Endothelial cell of umbilical vein (primary cell): ENCODE data around the gene PRRC2B. TPM values are rescaled to one million over a fixed set of nuclear protein-coding genes. Genes with fewer than 3 reads are reported as not detected.

Experiments
- BruUV-seq: library from RNA; stranded (reverse); fragments of 400-500 nt; replicated peaks from 2 replicates; lab custom pipeline; 2021; lab: Mats Ljungman, UMichigan
- CTCF ChIA-PET: fragments of 300-600, 350-600 bp; sonication (Branson Sonifier 250); formaldehyde crosslinking; loops from one replicate; lab custom pipeline; 2021; ENCODE audit warnings: antibody characterized with exemption, inconsistent platforms; lab: Charles Lee
- POLR2A ChIA-PET: fragments of 300-600, 350-600 bp; sonication (Branson Sonifier 250); formaldehyde crosslinking; loops from one replicate; lab custom pipeline; 2021; ENCODE audit warnings: antibody characterized with exemption, inconsistent platforms; lab: Charles Lee
- DNase-seq: peaks from one replicate; pipeline ENCODE4 v3.0.0-alpha.2; 2011; ENCODE audit warnings: low read depth, low spot score
- FAIRE-seq: peaks from 2 replicates; lab custom pipeline; 2011; peaks lifted over from hg19 to GRCh38; lab: Jason Lieb, UNC
- H2AFZ ChIP-seq: 2 replicates; pipeline ENCODE4 v1.6.0; 2012; ENCODE audit warnings: low read depth, low read length, control low read depth, inconsistent platforms
- H3K27ac ChIP-seq: 2 replicates; pipeline ENCODE4 v1.5.1; 2011; ENCODE audit warnings: low read depth, mild to moderate bottlenecking, control low read depth, low read length, moderate library complexity; ENCODE audit not compliant: insufficient read depth
- H3K27me3 ChIP-seq, 2 experiments: 2 replicates each; pipeline versions ENCODE4 v1.6.0 to v1.6.1; 2011; ENCODE audit warnings: low read length in 2 of 2, mixed read lengths in 1 of 2; ENCODE audit not compliant: control insufficient read depth in 2 of 2, insufficient read depth in 2 of 2
- H3K36me3 ChIP-seq, 2 experiments: 2 replicates in 1 of 2; 3 replicates in 1 of 2; pipeline ENCODE4 v1.5.1; 2011; ENCODE audit warnings: low read length in 2 of 2, mild to moderate bottlenecking in 1 of 2, moderate library complexity in 1 of 2; ENCODE audit not compliant: control insufficient read depth in 2 of 2, insufficient read depth in 2 of 2; ENCODE audit errors: extremely low read depth in 1 of 2
- H3K4me1 ChIP-seq: 3 replicates; pipeline ENCODE4 v1.5.1; 2011; ENCODE audit warnings: mild to moderate bottlenecking, low read length; ENCODE audit not compliant: control insufficient read depth, insufficient read depth; ENCODE audit errors: extremely low read depth
- H3K4me2 ChIP-seq: 2 replicates; pipeline ENCODE4 v1.6.1; 2011; ENCODE audit warnings: low read length, control low read depth, mixed read lengths; ENCODE audit not compliant: insufficient read depth
- H3K4me3 ChIP-seq, 3 experiments: fragments of 200-600 bp in 1 of 3; sonication (generic), shearing (Covaris generic) in 1 of 3; replicated peaks in 1 of 3; 2 replicates each; pipeline ENCODE4 v1.5.1; 2011 to 2016; ENCODE audit warnings: control low read depth in 3 of 3, low read length in 3 of 3, mild to moderate bottlenecking in 2 of 3, inconsistent platforms in 1 of 3, low read depth in 1 of 3, moderate library complexity in 1 of 3; ENCODE audit not compliant: insufficient read depth in 1 of 3
- H3K79me2 ChIP-seq: 2 replicates; pipeline ENCODE4 v1.6.0; 2012; ENCODE audit warnings: low read length, inconsistent platforms; ENCODE audit not compliant: control insufficient read depth, insufficient read depth
- H3K9ac ChIP-seq: replicated peaks from 2 replicates; pipeline ENCODE3; 2011; ENCODE audit warnings: low read length, control low read depth; ENCODE audit not compliant: insufficient read depth; ENCODE audit errors: extremely low read depth
- H3K9me1 ChIP-seq: replicated peaks from 3 replicates; pipeline ENCODE4 v1.6.0; 2011; ENCODE audit warnings: mild to moderate bottlenecking, low read length; ENCODE audit not compliant: control insufficient read depth, insufficient read depth; ENCODE audit errors: extremely low read depth
- H3K9me3 ChIP-seq: replicated peaks from 2 replicates; pipeline ENCODE4 v1.5.1; 2012; ENCODE audit warnings: low read length, inconsistent platforms; ENCODE audit not compliant: control insufficient read depth, insufficient read depth
- H4K20me1 ChIP-seq: replicated peaks from 2 replicates; pipeline ENCODE3; 2011; ENCODE audit warnings: mild to moderate bottlenecking, low read length; ENCODE audit not compliant: control insufficient read depth, insufficient read depth; ENCODE audit errors: extremely low read depth
- EZH2 ChIP-seq: IDR thresholded peaks from 2 replicates; pipeline ENCODE4 v1.6.1; 2012; ENCODE audit warnings: borderline replicate concordance, low read depth, mild to moderate bottlenecking, moderate library complexity, low read length, inconsistent platforms; ENCODE audit not compliant: severe bottlenecking
- FOS ChIP-seq: IDR thresholded peaks from 2 replicates; pipeline ENCODE4 v1.6.1; 2011; ENCODE audit warnings: mild to moderate bottlenecking, low read length, moderate library complexity, borderline replicate concordance; ENCODE audit not compliant: insufficient read depth
- GATA2 ChIP-seq: IDR thresholded peaks from 2 replicates; pipeline ENCODE4 v1.7.0; 2011; ENCODE audit warnings: low read depth, mild to moderate bottlenecking, moderate library complexity, mixed read lengths, low read length; ENCODE audit not compliant: insufficient read length, insufficient read depth
- JUN ChIP-seq: IDR thresholded peaks from 2 replicates; pipeline ENCODE4 v1.6.1; 2011; ENCODE audit warnings: borderline replicate concordance, low read depth; ENCODE audit not compliant: insufficient read length, insufficient read depth
- MYC ChIP-seq: IDR thresholded peaks from one replicate; pipeline ENCODE4 v1.6.1; 2011; ENCODE audit warnings: mild to moderate bottlenecking, low read depth, low read length
- POLR2A ChIP-seq: IDR thresholded peaks from 2 replicates; pipeline ENCODE4 v1.6.1; 2012; ENCODE audit warnings: low read depth, mild to moderate bottlenecking, control low read depth, low read length
- POLR2AphosphoS5 ChIP-seq: IDR thresholded peaks from 2 replicates; pipeline ENCODE4 v1.6.1; 2012; ENCODE audit warnings: low read depth, mild to moderate bottlenecking, control low read depth, low read length, moderate library complexity; ENCODE audit not compliant: insufficient read depth
- dilution Hi-C: fragments of 300-500 bp; cut with MboI; formaldehyde crosslinking; loops from one replicate; pipeline ENCODE4 v1.15.0; 2019; ENCODE audit warnings: low sequenced_read_pairs; ENCODE audit not compliant: extremely low pct_ligation_motif_present
- intact Hi-C: fragments of 100-400 bp; cut with micrococcal nuclease; formaldehyde crosslinking; loops from one replicate; pipeline ENCODE4 v1.10.0; 2022
- polyA plus RNA-seq, 4 experiments: library from polyadenylated mRNA; depleted of rRNA in 3 of 4; stranded (reverse) in 3 of 4; unstranded in 1 of 4; fragments of >200 nt; gene quantifications; 2 replicates each; pipeline versions ENCODE4 v1.2.1 to v1.2.3, GENCODE V29; 2011 to 2012; ENCODE audit warnings: missing spikeins in 1 of 4
- total RNA-seq: library from RNA; stranded (reverse); gene quantifications from 2 replicates; pipeline ENCODE4 v1.2.3, GENCODE V29; 2021
- TF ChIP-seq, protein P1 (sequence below): IDR thresholded peaks from 2 replicates; pipeline ENCODE4 v1.6.1; 2011; ENCODE audit not compliant: insufficient read depth, insufficient read length
- TF ChIP-seq, protein P2 (sequence below), 2 donors: IDR thresholded peaks; 1 replicate in 1 of 2; 2 replicates in 1 of 2; pipeline ENCODE4 v1.5.1; 2011; ENCODE audit warnings: low read length in 2 of 2, mild to moderate bottlenecking in 2 of 2, moderate library complexity in 2 of 2, control low read depth in 1 of 2, inconsistent platforms in 1 of 2, low read depth in 1 of 2; ENCODE audit not compliant: insufficient read depth in 1 of 2; ENCODE audit errors: extremely low read depth in 1 of 2

Gene PRRC2B
- total and polyA plus RNA-seq, 2 donors (not counting 3 experiments of a cell fraction or from before 2014, with no cell fraction given) = 35.6 to 256 TPM

DNA sequence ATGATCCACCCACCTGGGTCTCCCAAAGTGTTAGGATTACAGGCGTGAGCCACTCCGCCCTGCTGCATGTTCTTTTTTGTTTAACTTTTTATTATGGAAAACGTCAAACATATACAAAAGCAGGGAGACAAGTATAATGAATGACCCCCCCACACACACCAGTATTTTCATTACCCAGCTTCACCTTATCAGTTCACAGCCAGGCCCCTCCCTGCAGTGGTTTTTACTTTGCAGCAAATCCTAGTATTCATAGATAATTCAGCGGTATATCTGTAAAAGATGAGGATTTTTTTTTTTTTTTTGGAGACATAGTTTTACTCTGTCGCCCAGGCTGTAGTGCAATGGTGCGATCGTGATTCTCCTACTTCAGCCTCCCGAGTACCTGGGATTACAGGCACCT is 111.1 kb downstream of the PRRC2B start:
- FAIRE-seq (no peak), DNase-seq (no peak)
- BruUV-seq = no TSS peak
- dilution Hi-C loops = no loop called here
- H3K9ac ChIP-seq = no peak overlapping the region
- no peaks in the 10 kb centered on the region for H3K27me3 ChIP-seq
- peaks cover 10% of the 10 kb centered on the region for H3K4me1 ChIP-seq
- peaks cover 4 to 16% of the 10 kb centered on the region in 2 experiments for H3K36me3 ChIP-seq
- intact Hi-C loops = no loop called here
- ChIA-PET POLR2A (no interaction called here), CTCF (no interaction called here)
- H2AFZ ChIP-seq = no peak overlapping the region
- no peaks in the 10 kb centered on the region for H3K9me1 ChIP-seq
- H3K9me3 ChIP-seq = no peaks in the 10 kb centered on the region
- no peak overlapping the region for H3K27ac ChIP-seq
- TF ChIP-seq EZH2 (no peak), POLR2A (no peak), MYC (no peak), POLR2AphosphoS5 (no peak), GATA2 (no peak)
- TF ChIP-seq, protein P1, sequence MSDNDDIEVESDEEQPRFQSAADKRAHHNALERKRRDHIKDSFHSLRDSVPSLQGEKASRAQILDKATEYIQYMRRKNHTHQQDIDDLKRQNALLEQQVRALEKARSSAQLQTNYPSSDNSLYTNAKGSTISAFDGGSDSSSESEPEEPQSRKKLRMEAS = no peak
- H3K4me2 ChIP-seq = no peak overlapping the region
- peaks cover 1% of the 10 kb centered on the region for H3K79me2 ChIP-seq
- no peak overlapping the region for H3K4me3 ChIP-seq
- no peaks in the 10 kb centered on the region for H4K20me1 ChIP-seq

DNA sequence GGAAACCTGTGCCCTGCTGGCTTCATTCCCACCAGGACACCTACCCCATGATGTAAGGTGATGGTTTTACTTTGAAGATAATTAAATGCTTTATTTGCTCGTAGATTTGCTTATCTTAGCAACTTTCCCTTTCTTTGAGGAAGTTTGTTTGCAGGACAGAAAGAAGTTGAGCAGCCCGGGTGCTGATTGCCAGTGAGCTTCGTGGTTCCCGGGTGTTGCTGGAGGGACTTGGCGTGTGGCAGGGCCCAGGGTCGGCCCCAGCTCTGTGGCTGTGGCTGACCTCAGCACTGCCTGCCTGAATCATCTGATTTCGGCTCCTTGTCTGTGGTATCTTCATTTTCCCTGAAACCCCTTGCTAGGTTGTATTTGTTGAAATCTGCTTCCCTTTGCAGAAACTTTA is 117.5 kb downstream of the PRRC2B start:
- CTCF ChIA-PET = no interaction called here
- dilution Hi-C loops = no loop called here
- peaks cover 17 to 63% of the 10 kb centered on the region in 2 experiments for H3K36me3 ChIP-seq

More for the DNA sequence above, 117.5 kb downstream of the PRRC2B start:
- FAIRE-seq = no peak
- no peak for DNase-seq
- TF ChIP-seq EZH2 = no peak
- TF ChIP-seq, protein P2, sequence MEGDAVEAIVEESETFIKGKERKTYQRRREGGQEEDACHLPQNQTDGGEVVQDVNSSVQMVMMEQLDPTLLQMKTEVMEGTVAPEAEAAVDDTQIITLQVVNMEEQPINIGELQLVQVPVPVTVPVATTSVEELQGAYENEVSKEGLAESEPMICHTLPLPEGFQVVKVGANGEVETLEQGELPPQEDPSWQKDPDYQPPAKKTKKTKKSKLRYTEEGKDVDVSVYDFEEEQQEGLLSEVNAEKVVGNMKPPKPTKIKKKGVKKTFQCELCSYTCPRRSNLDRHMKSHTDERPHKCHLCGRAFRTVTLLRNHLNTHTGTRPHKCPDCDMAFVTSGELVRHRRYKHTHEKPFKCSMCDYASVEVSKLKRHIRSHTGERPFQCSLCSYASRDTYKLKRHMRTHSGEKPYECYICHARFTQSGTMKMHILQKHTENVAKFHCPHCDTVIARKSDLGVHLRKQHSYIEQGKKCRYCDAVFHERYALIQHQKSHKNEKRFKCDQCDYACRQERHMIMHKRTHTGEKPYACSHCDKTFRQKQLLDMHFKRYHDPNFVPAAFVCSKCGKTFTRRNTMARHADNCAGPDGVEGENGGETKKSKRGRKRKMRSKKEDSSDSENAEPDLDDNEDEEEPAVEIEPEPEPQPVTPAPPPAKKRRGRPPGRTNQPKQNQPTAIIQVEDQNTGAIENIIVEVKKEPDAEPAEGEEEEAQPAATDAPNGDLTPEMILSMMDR (IDR thresholded peaks at IDR 0.05; ENCODE audit: extremely low read depth in 1 of 2, insufficient read depth in 1 of 2, low read depth in 1 of 2, low read length in 2 of 2) = no peak
- TF ChIP-seq, protein P1 = no peak
- no peak for TF ChIP-seq POLR2A
- no peak for TF ChIP-seq FOS
- TF ChIP-seq JUN = no peak
- no peak for TF ChIP-seq POLR2AphosphoS5
- Histone ChIP-seq H3K4me3 (no peak overlapping the region), H3K9ac (no peak overlapping the region), H2AFZ (no peak overlapping the region), H3K4me2 (no peak overlapping the region), H3K79me2 (no peaks in the 10 kb centered on the region), H3K4me1 (no peaks in the 10 kb centered on the region), H3K27me3 (no peaks in the 10 kb centered on the region), H3K9me1 (no peaks in the 10 kb centered on the region), H3K9me3 (no peaks in the 10 kb centered on the region), H3K27ac (no peak overlapping the region), H4K20me1 (no peaks in the 10 kb centered on the region)
- POLR2A ChIA-PET = no interaction called here
- intact Hi-C loops = no loop called here
- no TSS peak for BruUV-seq
